ENCODE measurements around the gene ABHD16A.

- no peak for TF ChIP-seq EP300 (conservative IDR thresholded peaks at IDR 0.05; ENCODE audit: poor library complexity, severe bottlenecking)
- no peak for TF ChIP-seq EZH2 (IDR thresholded peaks at IDR 0.05; ENCODE audit: borderline replicate concordance, insufficient read depth, low read length, poor library complexity, severe bottlenecking)
- TF ChIP-seq, protein P1, sequence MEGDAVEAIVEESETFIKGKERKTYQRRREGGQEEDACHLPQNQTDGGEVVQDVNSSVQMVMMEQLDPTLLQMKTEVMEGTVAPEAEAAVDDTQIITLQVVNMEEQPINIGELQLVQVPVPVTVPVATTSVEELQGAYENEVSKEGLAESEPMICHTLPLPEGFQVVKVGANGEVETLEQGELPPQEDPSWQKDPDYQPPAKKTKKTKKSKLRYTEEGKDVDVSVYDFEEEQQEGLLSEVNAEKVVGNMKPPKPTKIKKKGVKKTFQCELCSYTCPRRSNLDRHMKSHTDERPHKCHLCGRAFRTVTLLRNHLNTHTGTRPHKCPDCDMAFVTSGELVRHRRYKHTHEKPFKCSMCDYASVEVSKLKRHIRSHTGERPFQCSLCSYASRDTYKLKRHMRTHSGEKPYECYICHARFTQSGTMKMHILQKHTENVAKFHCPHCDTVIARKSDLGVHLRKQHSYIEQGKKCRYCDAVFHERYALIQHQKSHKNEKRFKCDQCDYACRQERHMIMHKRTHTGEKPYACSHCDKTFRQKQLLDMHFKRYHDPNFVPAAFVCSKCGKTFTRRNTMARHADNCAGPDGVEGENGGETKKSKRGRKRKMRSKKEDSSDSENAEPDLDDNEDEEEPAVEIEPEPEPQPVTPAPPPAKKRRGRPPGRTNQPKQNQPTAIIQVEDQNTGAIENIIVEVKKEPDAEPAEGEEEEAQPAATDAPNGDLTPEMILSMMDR (IDR thresholded peaks at IDR 0.05; ENCODE audit: poor library complexity, severe bottlenecking): no peak
Observed at GRCh38 chr6:31749301-31750036, 46.3 kb upstream of the ABHD16A start.

Measured in neural cell (in vitro differentiated cells).